ENCODE data around the gene SV2B. TPM values are rescaled to one million over a fixed set of nuclear protein-coding genes. Genes with fewer than 3 reads are reported as not detected.
"Not testable (repeated sequence)": the region's sequence is repeated elsewhere in the genome, so short reads cannot be mapped to it uniquely, and the experiment has no call there.

Gene SV2B
- total and polyA plus RNA-seq, 4 donors: 6.6 to 31.0 (median 15.0) TPM

DNA sequence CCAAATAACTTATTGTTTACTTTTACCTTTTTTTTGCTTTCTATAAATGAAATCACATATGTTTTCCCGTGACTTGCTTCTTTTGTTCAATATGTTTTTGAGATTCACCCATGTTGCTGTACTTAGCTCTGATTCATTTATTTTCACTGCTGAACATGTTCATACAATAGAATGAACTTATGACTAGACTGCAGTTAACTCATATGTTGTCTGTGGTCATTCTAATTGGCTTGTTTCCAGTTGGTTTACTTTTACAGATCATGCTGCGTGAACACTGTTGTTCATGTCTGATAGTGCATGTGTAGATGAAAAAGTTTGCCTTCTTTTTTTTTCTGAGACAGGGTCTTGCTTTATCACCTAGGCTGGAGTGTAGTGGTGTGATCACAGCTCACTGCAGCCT is 31.6 kb upstream of the SV2B start:
- Histone ChIP-seq H3K27ac (ENCODE audit: low read depth, low read length) (no peak overlapping the region), H3K4me1 (ENCODE audit: control insufficient read depth, insufficient read depth, low read length) (no peaks in the 10 kb centered on the region), H3K9me3 (ENCODE audit: control insufficient read depth, insufficient read depth, low read length) (no peaks in the 10 kb centered on the region), H3K36me3 (ENCODE audit: control insufficient read depth, insufficient read depth, low read length) (no peaks in the 10 kb centered on the region), H3K27me3 (ENCODE audit: control insufficient read depth, insufficient read depth, low read length) (no peaks in the 10 kb centered on the region), H3K4me3 (ENCODE audit: low read depth, low read length) (no peak overlapping the region)
- 100% methylated on average over 1 of the region's 2 CpGs for WGBS (ENCODE audit: insufficient coverage)
- no peak for DNase-seq (ENCODE audit: low read depth in 4 of 6, low spot score in 6 of 6)

GRCh38 chr15:91068966-91069365 is 31.1 kb upstream of the SV2B start:
- Histone ChIP-seq H3K4me1 (ENCODE audit: control insufficient read depth, insufficient read depth, low read length) (no peaks in the 10 kb centered on the region), H3K27me3 (ENCODE audit: control insufficient read depth, insufficient read depth, low read length) (no peaks in the 10 kb centered on the region), H3K27ac (ENCODE audit: low read depth, low read length) (no peak overlapping the region), H3K9me3 (ENCODE audit: control insufficient read depth, insufficient read depth, low read length) (no peaks in the 10 kb centered on the region), H3K36me3 (ENCODE audit: control insufficient read depth, insufficient read depth, low read length) (no peaks in the 10 kb centered on the region), H3K4me3 (ENCODE audit: low read depth, low read length) (no peak overlapping the region)
- WGBS (ENCODE audit: insufficient coverage): 100% methylated on average over 1 of the region's 3 CpGs
- no peak for DNase-seq (ENCODE audit: low read depth in 4 of 6, low spot score in 6 of 6)

- 92% methylated on average over 6 of the region's 8 CpGs for whole genome bisulfite sequencing (ENCODE audit: insufficient coverage)
- no peaks in the 10 kb centered on the region for H3K9me3 ChIP-seq (ENCODE audit: control insufficient read depth, insufficient read depth, low read length)
- no peak overlapping the region for H3K4me3 ChIP-seq (ENCODE audit: low read depth, low read length)
- H3K4me1 ChIP-seq (ENCODE audit: control insufficient read depth, insufficient read depth, low read length): no peaks in the 10 kb centered on the region
- H3K27ac ChIP-seq (ENCODE audit: low read depth, low read length): no peak overlapping the region
- H3K36me3 ChIP-seq (ENCODE audit: control insufficient read depth, insufficient read depth, low read length): no peaks in the 10 kb centered on the region
- no peak for DNase-seq (ENCODE audit: low read depth in 4 of 6, low spot score in 6 of 6)
- no peaks in the 10 kb centered on the region for H3K27me3 ChIP-seq (ENCODE audit: control insufficient read depth, insufficient read depth, low read length)
Measured at GRCh38 chr15:91070872-91071271, 29.2 kb upstream of the SV2B start.

DNA sequence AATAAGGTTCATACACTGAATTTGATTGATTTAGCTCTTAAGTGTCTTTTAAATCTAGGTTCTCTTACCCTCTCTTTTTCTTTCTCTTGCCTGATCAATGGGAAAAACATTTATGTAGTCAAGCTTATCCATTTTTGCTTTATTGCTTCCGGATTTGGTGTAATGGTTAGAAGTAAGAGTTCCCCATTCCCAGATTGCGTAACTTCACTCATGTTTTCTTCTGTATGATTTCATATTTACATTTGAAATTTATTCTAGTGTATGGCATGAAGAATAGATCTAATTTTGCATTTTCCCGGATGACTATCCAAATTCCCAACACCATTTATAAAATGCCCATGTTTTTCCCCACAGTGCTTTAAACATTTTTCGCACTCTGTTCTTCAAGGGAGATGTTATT is 27.9 kb upstream of the SV2B start:
- Histone ChIP-seq H3K4me3 (ENCODE audit: low read depth, low read length) (no peak overlapping the region), H3K27ac (ENCODE audit: low read depth, low read length) (no peak overlapping the region), H3K36me3 (ENCODE audit: control insufficient read depth, insufficient read depth, low read length) (no peaks in the 10 kb centered on the region), H3K9me3 (ENCODE audit: control insufficient read depth, insufficient read depth, low read length) (no peaks in the 10 kb centered on the region), H3K27me3 (ENCODE audit: control insufficient read depth, insufficient read depth, low read length) (no peaks in the 10 kb centered on the region), H3K4me1 (ENCODE audit: control insufficient read depth, insufficient read depth, low read length) (no peaks in the 10 kb centered on the region)
- WGBS (ENCODE audit: insufficient coverage): no CpG with 5 or more reads among the region's 4 CpGs
- no peak for DNase-seq (ENCODE audit: low read depth in 4 of 6, low spot score in 6 of 6)

DNA sequence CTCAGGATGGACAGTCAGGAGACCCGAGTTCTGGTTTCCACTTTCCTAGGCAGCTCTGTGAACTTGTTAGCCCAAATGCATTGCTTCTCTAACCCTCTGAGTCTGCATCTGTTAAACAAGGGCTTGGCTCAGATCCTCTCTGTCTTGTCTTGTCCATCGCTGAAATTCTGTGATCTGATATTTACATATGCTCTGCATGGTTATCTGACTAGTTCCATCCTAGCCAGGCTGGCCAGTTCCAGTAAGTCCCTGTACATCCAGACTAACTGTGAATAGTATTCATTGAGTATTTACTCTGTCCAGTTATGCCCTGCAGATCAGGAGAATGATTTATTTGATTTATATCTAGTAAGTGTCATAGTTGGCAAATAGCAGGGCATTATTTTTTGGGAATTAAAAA is 27.0 kb upstream of the SV2B start:
- Histone ChIP-seq H3K27ac (ENCODE audit: low read depth, low read length) (no peak overlapping the region), H3K27me3 (ENCODE audit: control insufficient read depth, insufficient read depth, low read length) (no peaks in the 10 kb centered on the region), H3K36me3 (ENCODE audit: control insufficient read depth, insufficient read depth, low read length) (no peaks in the 10 kb centered on the region), H3K4me1 (ENCODE audit: control insufficient read depth, insufficient read depth, low read length) (no peaks in the 10 kb centered on the region), H3K4me3 (ENCODE audit: low read depth, low read length) (no peak overlapping the region), H3K9me3 (ENCODE audit: control insufficient read depth, insufficient read depth, low read length) (no peaks in the 10 kb centered on the region)
- DNase-seq (ENCODE audit: low read depth in 4 of 6, low spot score in 6 of 6): no peak
- 82% methylated on average over 1 of the region's 2 CpGs for WGBS (ENCODE audit: insufficient coverage)

DNA sequence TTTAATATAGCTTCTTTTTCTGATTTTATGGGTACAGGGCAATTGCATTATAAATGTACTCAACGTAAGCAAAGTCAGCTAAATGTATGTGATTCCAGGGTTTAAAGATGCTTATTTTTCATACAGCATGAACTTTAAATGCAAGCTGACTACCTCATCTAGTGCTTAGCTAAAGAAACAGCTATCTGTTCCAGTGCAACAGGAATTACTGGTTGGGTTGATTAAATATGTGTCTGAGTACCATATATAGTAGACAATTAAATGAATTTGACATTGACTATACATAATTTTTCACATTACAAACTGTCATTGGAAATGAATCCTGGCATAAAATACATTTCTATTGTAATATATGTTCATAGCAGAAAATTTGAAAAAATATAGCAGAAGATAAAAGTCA is 26.3 kb upstream of the SV2B start:
- Histone ChIP-seq H3K27ac (ENCODE audit: low read depth, low read length) (no peak overlapping the region), H3K27me3 (ENCODE audit: control insufficient read depth, insufficient read depth, low read length) (no peaks in the 10 kb centered on the region), H3K9me3 (ENCODE audit: control insufficient read depth, insufficient read depth, low read length) (no peaks in the 10 kb centered on the region), H3K4me3 (ENCODE audit: low read depth, low read length) (no peak overlapping the region), H3K36me3 (ENCODE audit: control insufficient read depth, insufficient read depth, low read length) (no peaks in the 10 kb centered on the region), H3K4me1 (ENCODE audit: control insufficient read depth, insufficient read depth, low read length) (no peaks in the 10 kb centered on the region)
- no peak for DNase-seq (ENCODE audit: low read depth in 4 of 6, low spot score in 6 of 6)
- no CpG with 5 or more reads among the region's 1 CpG for WGBS (ENCODE audit: insufficient coverage)

DNA sequence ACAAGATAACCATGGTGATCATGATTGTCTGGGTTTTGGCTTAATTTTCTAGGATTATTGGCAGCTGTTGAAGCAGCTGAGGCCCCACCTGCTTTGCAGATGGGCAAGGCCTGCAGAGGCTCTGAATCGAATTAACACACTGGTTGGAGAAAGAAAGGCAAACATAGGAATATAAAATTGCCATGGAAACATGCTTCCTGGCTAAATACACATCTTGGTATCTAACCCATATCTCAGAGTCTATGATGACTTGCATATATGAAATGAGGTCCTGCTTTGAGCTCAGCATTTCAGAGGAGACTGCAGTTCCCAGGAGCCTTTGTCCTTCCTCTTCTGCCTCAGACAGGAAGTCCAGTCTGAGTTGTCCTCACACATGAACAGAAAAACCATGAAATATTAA is 24.3 kb upstream of the SV2B start:
- Histone ChIP-seq H3K4me3 (ENCODE audit: low read depth, low read length) (no peak overlapping the region), H3K9me3 (ENCODE audit: control insufficient read depth, insufficient read depth, low read length) (peaks cover 1% of the 10 kb centered on the region), H3K4me1 (ENCODE audit: control insufficient read depth, insufficient read depth, low read length) (no peaks in the 10 kb centered on the region), H3K36me3 (ENCODE audit: control insufficient read depth, insufficient read depth, low read length) (no peaks in the 10 kb centered on the region), H3K27me3 (ENCODE audit: control insufficient read depth, insufficient read depth, low read length) (no peaks in the 10 kb centered on the region), H3K27ac (ENCODE audit: low read depth, low read length) (no peak overlapping the region)
- no CpG with 5 or more reads among the region's 1 CpG for WGBS (ENCODE audit: insufficient coverage)
- DNase-seq (ENCODE audit: low read depth in 4 of 6, low spot score in 6 of 6): peak in 2 of 6 donors; percentile 38 to 64

DNA sequence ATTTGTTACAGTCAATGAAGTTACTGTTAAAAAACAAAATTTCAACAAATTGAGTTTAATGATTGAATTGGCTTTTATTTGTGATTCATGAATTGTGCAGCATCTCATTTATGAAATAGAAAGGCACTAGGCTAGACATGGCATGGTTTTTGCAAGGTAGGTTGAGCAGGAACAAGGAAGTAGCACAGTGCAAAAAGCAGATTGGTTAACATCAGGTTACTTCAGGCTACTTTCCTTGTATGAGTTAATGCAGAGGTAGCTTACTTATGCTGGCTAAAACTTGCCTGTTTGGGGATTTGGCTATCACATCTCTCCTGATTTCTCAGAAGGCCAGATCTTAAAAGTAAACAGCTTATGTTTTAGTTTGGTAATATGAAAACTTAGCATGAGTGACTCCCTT is 23.0 kb upstream of the SV2B start:
- Histone ChIP-seq H3K36me3 (ENCODE audit: control insufficient read depth, insufficient read depth, low read length) (no peaks in the 10 kb centered on the region), H3K9me3 (ENCODE audit: control insufficient read depth, insufficient read depth, low read length) (peaks cover 1% of the 10 kb centered on the region), H3K27me3 (ENCODE audit: control insufficient read depth, insufficient read depth, low read length) (no peaks in the 10 kb centered on the region), H3K27ac (ENCODE audit: low read depth, low read length) (no peak overlapping the region), H3K4me1 (ENCODE audit: control insufficient read depth, insufficient read depth, low read length) (no peaks in the 10 kb centered on the region), H3K4me3 (ENCODE audit: low read depth, low read length) (no peak overlapping the region)
- no peak for DNase-seq (ENCODE audit: low read depth in 4 of 6, low spot score in 6 of 6)

DNA sequence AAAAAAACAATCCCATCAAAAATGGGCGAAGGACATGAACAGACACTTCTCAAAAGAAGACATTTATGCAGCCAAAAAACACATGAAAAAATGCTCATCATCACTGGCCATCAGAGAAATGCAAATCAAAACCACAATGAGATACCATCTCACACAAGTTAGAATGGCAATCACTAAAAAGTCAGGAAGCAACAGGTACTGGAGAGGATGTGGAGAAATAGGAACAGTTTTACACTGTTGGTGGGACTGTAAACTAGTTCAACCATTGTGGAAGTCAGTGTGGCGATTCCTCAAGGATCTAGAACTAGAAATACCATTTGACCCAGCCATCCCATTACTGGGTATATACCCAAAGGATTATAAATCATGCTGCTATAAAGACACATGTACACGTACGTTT is 6.2 kb upstream of the SV2B start:
- not testable (repeated sequence) for H3K4me1 ChIP-seq (ENCODE audit: control insufficient read depth, insufficient read depth, low read length); H3K9me3 ChIP-seq (ENCODE audit: control insufficient read depth, insufficient read depth, low read length); DNase-seq (ENCODE audit: low read depth in 4 of 6, low spot score in 6 of 6); H3K27ac ChIP-seq (ENCODE audit: low read depth, low read length); H3K27me3 ChIP-seq (ENCODE audit: control insufficient read depth, insufficient read depth, low read length); H3K4me3 ChIP-seq (ENCODE audit: low read depth, low read length); H3K36me3 ChIP-seq (ENCODE audit: control insufficient read depth, insufficient read depth, low read length)
- no CpG with 5 or more reads among the region's 4 CpGs for WGBS (ENCODE audit: insufficient coverage)

GRCh38 chr15:91098451-91098850 is 1.6 kb upstream of the SV2B start:
- Histone ChIP-seq H3K9me3 (ENCODE audit: control insufficient read depth, insufficient read depth, low read length) (no peaks in the 10 kb centered on the region), H3K36me3 (ENCODE audit: control insufficient read depth, insufficient read depth, low read length) (no peaks in the 10 kb centered on the region), H3K27me3 (ENCODE audit: control insufficient read depth, insufficient read depth, low read length) (peaks cover 47% of the 10 kb centered on the region), H3K4me3 (ENCODE audit: low read depth, low read length) (no peak overlapping the region), H3K27ac (ENCODE audit: low read depth, low read length) (no peak overlapping the region), H3K4me1 (ENCODE audit: control insufficient read depth, insufficient read depth, low read length) (peaks cover 12% of the 10 kb centered on the region)
- no peak for DNase-seq (ENCODE audit: low read depth in 4 of 6, low spot score in 6 of 6)
- WGBS (ENCODE audit: insufficient coverage): 91% methylated on average over 6 of the region's 6 CpGs
